NCI-H2107 treated with DMSO at 0.1 percent for 48 hours (cell line): ENCODE results near the gene SPINK6.

ENCODE experiments used
- DNase-seq: peaks from one replicate; lab custom pipeline; 2025; ENCODE audit not compliant: unreplicated experiment; lab: John Stamatoyannopoulos, UW

The SPINK6 gene, protein sequence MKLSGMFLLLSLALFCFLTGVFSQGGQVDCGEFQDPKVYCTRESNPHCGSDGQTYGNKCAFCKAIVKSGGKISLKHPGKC

DNA sequence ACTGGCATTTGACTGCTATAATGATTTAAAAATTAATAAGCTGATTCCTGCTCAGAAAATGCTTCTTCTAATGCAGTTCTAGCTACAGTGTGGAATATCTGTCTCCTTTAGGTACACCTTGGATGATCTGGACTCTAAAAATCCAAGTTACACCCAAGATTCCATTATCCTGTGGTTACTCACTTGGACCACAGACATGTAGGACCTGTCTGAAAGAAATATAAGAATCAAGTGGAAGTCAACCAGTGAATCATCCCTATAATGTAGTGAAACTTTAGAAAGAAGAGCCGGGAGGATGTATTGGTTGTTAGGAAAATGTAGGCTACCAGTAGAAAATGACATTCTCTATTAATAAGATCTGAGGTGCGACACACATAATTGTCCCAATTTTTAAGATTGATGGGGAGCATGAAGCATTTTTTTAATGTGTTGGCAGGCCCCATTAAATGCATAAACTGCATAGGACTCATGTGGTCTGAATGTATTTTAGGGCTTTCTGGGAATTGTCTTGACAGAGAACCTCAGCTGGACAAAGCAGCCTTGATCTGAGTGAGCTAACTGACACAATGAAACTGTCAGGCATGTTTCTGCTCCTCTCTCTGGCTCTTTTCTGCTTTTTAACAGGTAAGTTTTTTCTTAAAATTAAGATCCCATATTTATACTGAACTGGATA is at the start of gene SPINK6:
TSS of gene SPINK6 (plus strand) at position 512 of the 673 bp plus-strand sequence. CDS start at position 567, 55 bp downstream.
- no peak for DNase-seq

DNA sequence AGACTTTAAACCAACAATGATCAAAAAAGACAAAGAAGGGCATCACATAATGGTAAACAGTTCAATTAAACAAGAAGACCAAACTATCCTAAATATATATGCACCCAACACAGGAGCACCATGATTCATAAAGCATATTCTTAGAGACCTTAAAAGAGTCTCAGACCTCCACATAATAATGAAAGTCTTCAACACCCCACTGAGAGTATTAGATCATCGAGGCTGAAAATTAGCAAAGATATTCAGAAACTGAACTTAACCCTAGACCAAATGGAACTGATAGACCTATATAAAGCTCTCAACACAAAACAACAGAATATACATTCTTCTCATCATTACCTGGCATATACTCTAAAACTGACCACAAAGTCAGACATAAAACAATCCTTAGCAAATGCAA is 46.2 kb upstream of the SPINK6 start:
- no peak for DNase-seq

GRCh38 chr5:148162038-148162437 is 40.8 kb upstream of the SPINK6 start:
- no peak for DNase-seq

GRCh38 chr5:148163345-148163744 is 39.5 kb upstream of the SPINK6 start:
- no peak for DNase-seq

- DNase-seq = no peak
These were observed 36.1 kb upstream of the SPINK6 start for GRCh38 chr5:148166550-148167283.

DNA sequence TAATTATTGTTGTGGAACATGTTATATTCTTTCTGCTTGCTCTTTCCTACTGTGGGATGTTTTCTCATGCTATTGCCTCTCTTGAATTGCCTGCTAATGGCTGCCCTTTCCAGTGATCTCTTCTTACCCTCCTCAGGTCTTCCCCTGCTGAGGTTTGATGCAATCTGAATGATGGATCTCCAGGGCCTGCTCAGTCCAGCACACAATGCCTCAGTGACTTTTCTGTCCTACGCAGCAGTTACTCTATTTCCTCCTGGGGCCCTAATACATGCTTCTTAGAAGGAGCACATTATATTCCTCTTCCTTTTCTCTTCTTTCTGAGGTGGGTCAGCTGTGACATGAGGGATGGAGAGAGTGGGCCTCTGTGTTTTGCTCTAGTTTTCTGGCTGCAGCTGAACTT is 34.6 kb upstream of the SPINK6 start, which contains the start of gene SPINK14:
TSS of gene SPINK14 (plus strand) at position 301 of the 400 bp plus-strand sequence. CDS start 1,187 bp downstream, outside the sequence.
- no peak for DNase-seq

- no peak for DNase-seq
These were observed 30.5 kb upstream of the SPINK6 start for GRCh38 chr5:148172377-148172776.

DNA sequence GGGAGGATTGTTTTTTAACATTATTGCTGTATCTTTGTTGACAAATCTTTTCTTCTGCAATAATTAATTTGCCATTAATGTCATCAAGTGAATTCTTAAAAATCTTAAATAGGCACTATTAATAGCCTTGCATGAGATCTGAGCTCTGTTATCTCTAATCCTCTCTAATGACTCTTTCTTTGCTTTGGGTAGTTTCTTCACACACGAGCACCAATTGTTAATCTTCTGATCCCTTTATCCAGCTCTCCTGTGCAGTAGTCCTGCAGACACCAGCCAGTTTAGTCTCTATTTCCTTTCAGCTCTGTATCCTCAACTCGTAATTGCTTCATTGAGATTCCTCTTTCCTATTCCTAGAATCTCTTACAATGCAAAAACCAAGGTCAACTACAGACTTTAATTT is 26.4 kb upstream of the SPINK6 start:
- DNase-seq = no peak

DNA sequence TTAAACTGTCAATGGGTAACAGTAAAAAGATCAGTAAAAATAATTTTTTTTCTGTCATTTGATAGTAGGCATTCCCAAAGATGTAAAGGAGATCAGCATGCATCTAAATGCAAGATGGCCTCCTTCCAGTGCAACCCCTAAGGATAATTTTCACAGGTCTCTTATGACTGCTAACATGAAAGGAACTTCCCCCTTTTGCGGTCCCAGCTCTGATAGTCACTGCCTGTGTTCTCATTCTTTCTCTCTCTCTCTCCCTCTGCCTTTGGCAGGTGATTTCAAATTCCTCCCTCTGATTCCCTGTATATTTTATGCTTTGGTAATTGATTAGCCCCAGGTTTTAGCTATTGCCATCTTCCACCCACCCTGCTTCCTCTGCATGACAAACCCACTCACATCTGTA is 25.6 kb upstream of the SPINK6 start:
- DNase-seq = no peak

GRCh38 chr5:148179234-148179824 is 23.5 kb upstream of the SPINK6 start:
- no peak for DNase-seq

GRCh38 chr5:148186248-148187003 is 16.4 kb upstream of the SPINK6 start:
- DNase-seq = no peak

GRCh38 chr5:148191010-148191409 is 11.8 kb upstream of the SPINK6 start:
- DNase-seq = no peak

- DNase-seq = no peak
These were observed 9.6 kb upstream of the SPINK6 start for GRCh38 chr5:148193202-148193601.

DNA sequence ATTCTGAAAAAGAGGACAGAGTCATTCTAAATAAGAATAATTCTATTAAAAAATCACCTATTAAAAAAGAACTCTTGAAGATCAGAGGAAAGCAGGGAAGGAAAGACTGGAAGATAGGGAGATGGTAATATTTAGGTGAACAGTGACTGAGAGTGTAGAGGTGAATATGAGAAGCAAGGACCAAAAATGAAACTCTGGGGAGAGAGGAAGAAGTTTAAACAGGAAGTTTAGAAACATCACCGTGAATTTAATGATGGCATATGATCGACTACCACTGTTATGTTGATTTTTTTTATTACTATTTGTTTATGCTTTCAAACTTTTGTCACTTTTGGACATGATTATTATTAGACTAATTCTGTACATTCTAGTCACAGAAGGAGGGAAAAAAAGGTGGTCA is 1.7 kb upstream of the SPINK6 start:
- no peak for DNase-seq

GRCh38 chr5:148205044-148205806 is 2.4 kb downstream of the SPINK6 start:
- no peak for DNase-seq

DNA sequence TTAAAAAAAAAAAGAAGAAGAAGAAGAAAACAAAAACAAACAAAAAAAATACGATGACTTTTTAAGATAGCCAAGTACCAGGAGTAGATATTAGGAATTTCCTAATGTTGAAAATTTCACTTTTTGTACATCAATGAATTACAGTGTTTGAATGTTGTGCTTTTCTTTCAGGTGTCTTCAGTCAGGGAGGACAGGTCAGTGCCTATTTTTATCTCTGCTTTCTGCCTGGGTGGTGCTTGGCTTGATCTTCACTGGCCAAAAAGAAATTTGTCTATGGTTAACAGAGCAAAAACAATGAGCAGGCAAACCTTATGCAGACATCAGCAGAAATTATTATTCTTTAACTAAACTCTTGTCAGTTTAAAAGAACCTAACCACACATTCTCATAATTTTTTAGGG is 3.0 kb downstream of the SPINK6 start:
- DNase-seq = no peak

DNA sequence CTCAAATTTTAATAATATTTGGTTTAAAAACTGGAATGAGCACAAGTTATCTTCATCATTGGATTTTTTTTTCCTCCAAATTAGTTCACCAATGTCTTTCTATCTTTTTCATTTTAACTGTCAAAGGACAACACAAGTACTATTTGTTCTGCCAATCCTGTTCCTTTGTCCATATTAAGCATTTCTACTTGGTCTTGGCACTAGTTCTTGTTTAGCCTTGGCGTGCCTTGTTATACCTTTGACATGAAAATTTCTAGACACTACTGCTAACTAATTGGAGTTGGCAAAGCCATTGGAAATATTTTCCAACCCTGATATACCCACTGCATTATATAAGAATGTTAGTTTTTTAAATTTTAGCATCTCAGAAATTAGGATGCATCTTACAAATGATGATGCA is 3.8 kb downstream of the SPINK6 start:
- no peak for DNase-seq

DNA sequence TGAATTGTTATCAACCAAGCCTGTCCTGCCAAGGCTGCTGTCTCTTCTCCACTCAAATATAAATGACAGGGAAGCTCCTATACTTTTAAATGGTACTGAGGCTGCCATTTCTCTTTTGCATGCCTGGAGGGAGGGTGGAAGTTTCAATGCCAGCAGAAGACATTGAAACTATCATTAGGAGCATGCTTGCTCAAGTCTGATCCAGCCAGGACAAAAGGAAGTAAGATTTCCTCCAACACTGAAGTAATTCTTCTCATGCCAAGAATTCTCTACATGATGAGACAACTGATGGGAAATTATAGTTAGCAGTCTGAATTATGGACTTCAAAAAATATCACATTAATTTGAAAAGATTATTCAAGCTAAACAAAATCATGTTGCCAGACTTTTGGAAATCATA is 5.4 kb downstream of the SPINK6 start:
- no peak for DNase-seq

- DNase-seq = no peak
These were observed 6.4 kb downstream of the SPINK6 start for GRCh38 chr5:148209151-148209770.

DNA sequence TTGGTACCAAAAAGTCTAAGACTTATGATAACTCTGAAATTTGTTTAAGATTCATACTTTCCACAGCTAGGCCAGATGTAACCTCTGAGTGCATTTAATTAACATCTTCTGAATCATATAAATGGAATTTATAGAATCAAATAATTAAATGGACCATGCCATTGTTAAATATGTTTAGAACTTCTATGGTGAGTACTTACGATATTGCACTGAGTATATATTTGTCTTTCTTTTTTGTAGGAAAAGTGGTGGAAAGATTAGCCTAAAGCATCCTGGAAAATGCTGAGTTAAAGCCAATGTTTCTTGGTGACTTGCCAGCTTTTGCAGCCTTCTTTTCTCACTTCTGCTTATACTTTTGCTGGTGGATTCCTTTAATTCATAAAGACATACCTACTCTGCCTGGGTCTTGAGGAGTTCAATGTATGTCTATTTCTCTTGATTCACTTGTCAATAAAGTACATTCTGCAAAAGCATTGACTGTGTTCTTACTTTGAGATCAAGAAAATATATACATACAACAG is 11.9 kb downstream of the SPINK6 start:
- no peak for DNase-seq
